AG04449 (cell line): Measurements from ENCODE around the gene ARHGAP15.

Experiments
- CTCF ChIA-PET: fragments of 350-600 bp; formaldehyde crosslinking; extraction: SDS; loops from one replicate; lab custom pipeline; 2021; ENCODE audit warnings: antibody characterized with exemption; lab: Yijun Ruan, JAX
- POLR2A ChIA-PET: fragments of 400-600, 350-600 bp; formaldehyde crosslinking; extraction: SDS; loops from one replicate; lab custom pipeline; 2020; ENCODE audit warnings: antibody characterized with exemption, inconsistent platforms; lab: Yijun Ruan, JAX
- DNase-seq: peaks from one replicate; pipeline ENCODE4 v3.0.0-alpha.2; 2010; ENCODE audit warnings: low read depth, low spot score
- H3K4me3 ChIP-seq: 2 replicates; pipeline ENCODE4 v1.5.1; 2011; ENCODE audit warnings: low read depth, mild to moderate bottlenecking, control low read depth, low read length
- CTCF ChIP-seq: IDR thresholded peaks from one replicate; pipeline ENCODE4 v1.5.1; 2011; ENCODE audit warnings: mild to moderate bottlenecking, moderate library complexity, low read length, control low read depth, inconsistent platforms; ENCODE audit not compliant: insufficient read depth; ENCODE audit errors: missing control alignments

ARHGAP15 gene

GRCh38 chr2:143128681-143129580 lies at the start of gene ARHGAP15:
Gene ARHGAP15, plus strand, starts transcription at chr2:143129419.
- no peak for DNase-seq
- no peak within 1 kb of the TSS for H3K4me3 ChIP-seq
- POLR2A ChIA-PET, result no interaction called here
- CTCF ChIA-PET, result interaction anchor here (1.0 kb wide), 1 partner anchor 18 kb away, joined by 4 read pairs; no protein-coding TSS in a partner anchor
- no peak for TF ChIP-seq CTCF

- DNase-seq, result no peak
- POLR2A ChIA-PET, result no interaction called here
- CTCF ChIA-PET, result interaction anchor here (1.3 kb wide), 1 partner anchor 178 kb away, joined by 4 read pairs; no protein-coding TSS in a partner anchor
- H3K4me3 ChIP-seq, result no peak overlapping the region
- no peak for TF ChIP-seq CTCF
These were observed 47.6 kb upstream of the ARHGAP15 start for GRCh38 chr2:143081616-143082015.

GRCh38 chr2:143083636-143084035 lies 45.6 kb upstream of the ARHGAP15 start:
- ChIA-PET CTCF (no interaction called here), POLR2A (interaction anchor here (0.7 kb wide), 1 partner anchor 165 kb away, joined by 5 read pairs; no protein-coding TSS in a partner anchor)
- DNase-seq, result peak; percentile 2
- no peak for TF ChIP-seq CTCF
- no peak overlapping the region for H3K4me3 ChIP-seq

- CTCF ChIA-PET, result interaction anchor here (0.8 kb wide), 1 partner anchor 175 kb away, joined by 3 read pairs; no protein-coding TSS in a partner anchor
- POLR2A ChIA-PET, result no interaction called here
These were observed 44.8 kb upstream of the ARHGAP15 start for GRCh38 chr2:143084462-143084861.

GRCh38 chr2:143085125-143085784 lies 44.0 kb upstream of the ARHGAP15 start:
- POLR2A ChIA-PET, result no interaction called here
- no peak for TF ChIP-seq CTCF
- no peak for DNase-seq
- H3K4me3 ChIP-seq, result no peak overlapping the region
- CTCF ChIA-PET, result no interaction called here

More at GRCh38 chr2:143084462-143084861, 44.8 kb upstream of the ARHGAP15 start:
- no peak for DNase-seq
- no peak for TF ChIP-seq CTCF
- H3K4me3 ChIP-seq, result no peak overlapping the region

GRCh38 chr2:143087033-143087432 lies 42.2 kb upstream of the ARHGAP15 start:
- DNase-seq, result no peak
- POLR2A ChIA-PET, result no interaction called here
- H3K4me3 ChIP-seq, result no peak overlapping the region
- no peak for TF ChIP-seq CTCF
- CTCF ChIA-PET, result no interaction called here
